Liver (tissue), 3 donors: ENCODE results near the gene CAPNS2.

Source experiments
- ATF3 ChIP-seq: IDR thresholded peaks from 2 replicates; pipeline ENCODE4 v1.6.1; 2016; ENCODE audit warnings: antibody characterized with exemption
- CTCF ChIP-seq: fragments of 150-350 bp; IDR thresholded peaks from 2 replicates; pipeline ENCODE4 v1.5.1; 2017; ENCODE audit warnings: improper control_type of control experiment, low read depth, low read length; ENCODE audit not compliant: missing input control
- FOXA1 ChIP-seq: IDR thresholded peaks from 2 replicates; pipeline ENCODE4 v1.6.1; 2016; ENCODE audit warnings: antibody characterized with exemption
- FOXA2 ChIP-seq: IDR thresholded peaks from 2 replicates; pipeline ENCODE4 v1.6.1; 2016; ENCODE audit warnings: antibody characterized with exemption
- HNF4A ChIP-seq, 2 donors: conservative IDR thresholded peaks; 2 replicates each; pipeline ENCODE4 v1.6.1; 2016; ENCODE audit warnings: antibody characterized with exemption in 2 of 2, mild to moderate bottlenecking in 2 of 2
- HNF4G ChIP-seq: IDR thresholded peaks from 2 replicates; pipeline ENCODE4 v1.6.1; 2016; ENCODE audit warnings: antibody characterized with exemption
- JUND ChIP-seq, 2 donors: IDR thresholded peaks; 2 replicates each; pipeline ENCODE4 v1.6.1; 2016; ENCODE audit warnings: antibody characterized with exemption in 2 of 2
- MAX ChIP-seq: IDR thresholded peaks from 2 replicates; pipeline ENCODE4 v1.6.1; 2016; ENCODE audit warnings: antibody characterized with exemption
- SP1 ChIP-seq: IDR thresholded peaks from 2 replicates; pipeline ENCODE4 v1.6.1; 2018; ENCODE audit warnings: antibody characterized with exemption, mild to moderate bottlenecking
- TAF1 ChIP-seq: conservative IDR thresholded peaks from 2 replicates; pipeline ENCODE4 v1.6.1; 2016; ENCODE audit warnings: antibody characterized with exemption, mild to moderate bottlenecking
- TF ChIP-seq, protein P1 (sequence below): IDR thresholded peaks from 2 replicates; pipeline ENCODE4 v1.6.1; 2016; ENCODE audit warnings: antibody characterized with exemption
- donor health status: healthy.
- donor health status: healthy.

DNA sequence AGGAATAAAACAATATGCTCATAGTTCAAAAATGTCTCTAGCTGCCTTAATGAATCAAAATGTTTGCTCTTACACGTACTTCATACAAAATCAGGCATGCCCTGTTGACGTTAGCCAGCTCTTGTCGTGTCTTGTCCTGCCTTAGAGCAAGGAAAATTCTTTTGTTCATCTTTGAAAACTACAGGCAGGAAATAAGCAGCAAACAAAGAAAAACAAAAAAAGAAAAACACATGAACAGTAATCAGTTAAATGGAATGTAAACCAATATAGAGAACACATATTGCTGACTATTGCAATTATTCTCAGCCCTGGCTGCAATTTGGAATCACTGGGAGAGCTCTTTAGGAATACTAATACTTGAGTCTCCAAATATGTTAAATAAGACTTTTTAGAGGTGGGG is 1.7 kb downstream of the CAPNS2 start:
- TF ChIP-seq CTCF (no peak), MAX (no peak), TAF1 (no peak), SP1 (no peak), ATF3 (no peak), HNF4G (no peak), JUND (IDR thresholded peaks at IDR 0.05) (no peak), FOXA2 (no peak), FOXA1 (no peak), HNF4A (conservative IDR thresholded peaks at IDR 0.05) (no peak)
- TF ChIP-seq, protein P1, sequence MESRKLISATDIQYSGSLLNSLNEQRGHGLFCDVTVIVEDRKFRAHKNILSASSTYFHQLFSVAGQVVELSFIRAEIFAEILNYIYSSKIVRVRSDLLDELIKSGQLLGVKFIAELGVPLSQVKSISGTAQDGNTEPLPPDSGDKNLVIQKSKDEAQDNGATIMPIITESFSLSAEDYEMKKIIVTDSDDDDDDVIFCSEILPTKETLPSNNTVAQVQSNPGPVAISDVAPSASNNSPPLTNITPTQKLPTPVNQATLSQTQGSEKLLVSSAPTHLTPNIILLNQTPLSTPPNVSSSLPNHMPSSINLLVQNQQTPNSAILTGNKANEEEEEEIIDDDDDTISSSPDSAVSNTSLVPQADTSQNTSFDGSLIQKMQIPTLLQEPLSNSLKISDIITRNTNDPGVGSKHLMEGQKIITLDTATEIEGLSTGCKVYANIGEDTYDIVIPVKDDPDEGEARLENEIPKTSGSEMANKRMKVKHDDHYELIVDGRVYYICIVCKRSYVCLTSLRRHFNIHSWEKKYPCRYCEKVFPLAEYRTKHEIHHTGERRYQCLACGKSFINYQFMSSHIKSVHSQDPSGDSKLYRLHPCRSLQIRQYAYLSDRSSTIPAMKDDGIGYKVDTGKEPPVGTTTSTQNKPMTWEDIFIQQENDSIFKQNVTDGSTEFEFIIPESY, result no peak
